Keratinocyte (primary cell): Measurements from ENCODE around the gene ST6GAL1. TPM values are rescaled to one million over a fixed set of nuclear protein-coding genes. Genes with fewer than 3 reads are reported as not detected.
A peak's percentile ranks its signal among the peaks of the same experiment; 100 is the strongest.

ENCODE experiments used
- DNase-seq: peaks from one replicate; pipeline ENCODE4 v3.0.0-alpha.2; 2011; ENCODE audit warnings: low read depth, missing footprints, low spot score
- FAIRE-seq: peaks from 2 replicates; lab custom pipeline; 2011; peaks lifted over from hg19 to GRCh38; lab: Jason Lieb, UNC
- H2AFZ ChIP-seq: 2 replicates; pipeline ENCODE4 v1.6.0; 2012; ENCODE audit warnings: low read length, control low read depth, inconsistent platforms; ENCODE audit not compliant: control insufficient read depth
- H3K27ac ChIP-seq: 2 replicates; pipeline ENCODE4 v1.5.1; 2011; ENCODE audit warnings: low read length; ENCODE audit not compliant: control insufficient read depth, insufficient read depth
- H3K27me3 ChIP-seq: 3 replicates; pipeline ENCODE4 v1.6.0; 2011; ENCODE audit warnings: low read length; ENCODE audit not compliant: control insufficient read depth, insufficient read depth; ENCODE audit errors: extremely low read depth
- H3K36me3 ChIP-seq, 2 experiments: 2 replicates in 1 of 2; 3 replicates in 1 of 2; pipeline ENCODE4 v1.5.1; 2011; ENCODE audit warnings: low read length in 2 of 2, mild to moderate bottlenecking in 1 of 2; ENCODE audit not compliant: control insufficient read depth in 2 of 2, insufficient read depth in 2 of 2; ENCODE audit errors: extremely low read depth in 1 of 2
- H3K4me1 ChIP-seq: 3 replicates; pipeline ENCODE4 v1.5.1; 2011; ENCODE audit warnings: low read length; ENCODE audit not compliant: control insufficient read depth, insufficient read depth; ENCODE audit errors: extremely low read depth
- H3K4me2 ChIP-seq: 3 replicates; pipeline ENCODE4 v1.6.0; 2011; ENCODE audit warnings: low read depth, low read length; ENCODE audit not compliant: control insufficient read depth, insufficient read depth; ENCODE audit errors: extremely low read depth
- H3K4me3 ChIP-seq, 3 experiments: fragments of 200-600 bp in 1 of 3; sonication (generic) in 1 of 3; 2 replicates in 2 of 3; 3 replicates in 1 of 3; pipeline ENCODE4 v1.5.1; 2011 to 2016; ENCODE audit warnings: low read length in 3 of 3, mild to moderate bottlenecking in 3 of 3, control low read depth in 2 of 3, inconsistent platforms in 1 of 3, low read depth in 1 of 3, mixed read lengths in 1 of 3, mixed run types in 1 of 3, moderate library complexity in 1 of 3; ENCODE audit not compliant: control insufficient read depth in 2 of 3, insufficient read depth in 2 of 3; ENCODE audit errors: extremely low read depth in 1 of 3
- H3K79me2 ChIP-seq: 2 replicates; pipeline ENCODE4 v1.6.0; 2012; ENCODE audit warnings: low read length; ENCODE audit not compliant: control insufficient read depth, insufficient read depth
- H3K9ac ChIP-seq: 3 replicates; pipeline ENCODE4 v1.6.0; 2011; ENCODE audit warnings: low read length; ENCODE audit not compliant: control insufficient read depth, insufficient read depth; ENCODE audit errors: extremely low read depth
- H3K9me1 ChIP-seq: 3 replicates; pipeline ENCODE4 v1.6.0; 2011; ENCODE audit warnings: low read length; ENCODE audit not compliant: control insufficient read depth, insufficient read depth; ENCODE audit errors: extremely low read depth
- H3K9me3 ChIP-seq: 2 replicates; pipeline ENCODE4 v1.5.1; 2012; ENCODE audit warnings: low read depth, low read length; ENCODE audit not compliant: control insufficient read depth
- H4K20me1 ChIP-seq: 3 replicates; pipeline ENCODE4 v1.6.0; 2011; ENCODE audit warnings: low read length; ENCODE audit not compliant: control insufficient read depth, insufficient read depth; ENCODE audit errors: extremely low read depth
- EZH2 ChIP-seq: IDR thresholded peaks from one replicate; pipeline ENCODE4 v1.6.1; 2012; ENCODE audit warnings: inconsistent platforms, mild to moderate bottlenecking, low read length, moderate library complexity
- dilution Hi-C: fragments of 300-500 bp; cut with MboI; formaldehyde crosslinking; loops from one replicate; pipeline ENCODE4 v1.7.0; 2020; ENCODE audit warnings: low sequenced_read_pairs; ENCODE audit not compliant: extremely low pct_ligation_motif_present
- polyA plus RNA-seq, 5 experiments: library from polyadenylated mRNA; depleted of rRNA in 3 of 5; stranded (reverse) in 3 of 5; stranded (forward) in 1 of 5; unstranded in 1 of 5; fragments of >200 nt; gene quantifications; 1 replicate in 1 of 5; 2 replicates in 3 of 5; 3 replicates in 1 of 5; pipeline versions ENCODE4 v1.2.1 to v1.2.3, GENCODE V29; 2011 to 2012; ENCODE audit warnings: missing spikeins in 2 of 5, low read depth in 1 of 5, low replicate concordance in 1 of 5
- TF ChIP-seq, protein P1 (sequence below), 3 experiments: IDR thresholded peaks in 1 of 3; conservative IDR thresholded peaks in 1 of 3; optimal IDR thresholded peaks in 1 of 3; 2 replicates in 2 of 3; 3 replicates in 1 of 3; pipeline versions ENCODE3 to v1.5.1; 2011; ENCODE audit warnings: low read length in 3 of 3, mild to moderate bottlenecking in 3 of 3, moderate library complexity in 2 of 3, control low read depth in 1 of 3, inconsistent platforms in 1 of 3; ENCODE audit not compliant: insufficient read depth in 2 of 3; ENCODE audit errors: extremely low read depth in 1 of 3

Gene ST6GAL1
- polyA plus RNA-seq, 1 donor (not counting 4 experiments of a cell fraction or from before 2014, with no cell fraction given) = 7.5 TPM

DNA sequence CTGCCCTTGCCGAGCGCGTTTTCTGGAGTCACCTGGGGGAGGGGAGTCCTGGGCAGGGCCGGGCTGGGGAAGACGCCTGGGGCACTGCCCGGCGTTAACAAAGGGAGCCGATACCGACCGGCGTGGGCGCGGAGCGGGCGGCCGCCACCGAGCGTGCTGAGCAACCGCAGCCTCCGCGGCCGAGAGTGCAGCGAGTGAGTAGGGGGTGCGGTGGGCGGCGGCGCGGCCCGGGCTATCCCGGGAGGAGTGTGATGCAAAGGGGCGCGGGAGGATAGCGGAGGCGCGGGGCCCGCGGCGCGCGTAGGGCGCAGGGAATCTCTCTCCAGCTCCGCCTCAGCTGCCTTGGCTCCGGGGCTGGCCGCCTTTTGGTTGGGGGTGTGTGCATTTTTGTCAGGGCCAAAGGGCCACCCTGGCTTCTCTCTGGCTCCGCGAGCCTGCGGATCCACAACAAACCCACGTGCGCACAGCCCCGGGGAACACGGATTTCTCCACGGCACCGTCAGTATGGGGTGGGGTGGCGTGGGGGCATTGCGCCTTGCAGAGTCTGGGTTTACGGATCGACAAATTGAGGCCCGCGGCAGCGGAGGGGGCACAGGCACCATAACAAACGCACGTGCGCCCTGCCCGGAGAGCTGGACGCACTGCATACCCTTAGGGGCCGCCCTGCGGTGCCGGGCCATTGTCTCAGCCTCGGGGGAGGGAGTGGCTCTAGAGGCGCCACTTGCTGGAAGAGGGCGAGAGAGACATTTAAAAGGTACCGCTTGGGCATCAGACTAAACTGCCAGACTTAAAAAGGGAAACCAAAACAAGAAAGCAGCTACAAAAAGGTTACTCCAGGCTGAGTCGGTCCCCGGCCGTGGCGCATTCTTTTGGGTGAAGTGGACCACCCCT lies 560 bp downstream of the ST6GAL1 start:
- Histone ChIP-seq H3K4me1 (peaks cover 19% of the 10 kb centered on the region), H3K9me1 (no peaks in the 10 kb centered on the region), H3K4me2 (peak overlapping the region; percentile 95), H3K9me3 (no peaks in the 10 kb centered on the region), H3K9ac (peak overlapping the region; percentile 70), H3K27ac (peak overlapping the region; percentile 18), H4K20me1 (no peaks in the 10 kb centered on the region), H2AFZ (peak overlapping the region; percentile 89), H3K27me3 (no peaks in the 10 kb centered on the region), H3K4me3 (peak overlapping the region; percentile 56 to 80 (median 62)), H3K79me2 (no peaks in the 10 kb centered on the region), H3K36me3 (no peaks in the 10 kb centered on the region)
- TF ChIP-seq, protein P1, sequence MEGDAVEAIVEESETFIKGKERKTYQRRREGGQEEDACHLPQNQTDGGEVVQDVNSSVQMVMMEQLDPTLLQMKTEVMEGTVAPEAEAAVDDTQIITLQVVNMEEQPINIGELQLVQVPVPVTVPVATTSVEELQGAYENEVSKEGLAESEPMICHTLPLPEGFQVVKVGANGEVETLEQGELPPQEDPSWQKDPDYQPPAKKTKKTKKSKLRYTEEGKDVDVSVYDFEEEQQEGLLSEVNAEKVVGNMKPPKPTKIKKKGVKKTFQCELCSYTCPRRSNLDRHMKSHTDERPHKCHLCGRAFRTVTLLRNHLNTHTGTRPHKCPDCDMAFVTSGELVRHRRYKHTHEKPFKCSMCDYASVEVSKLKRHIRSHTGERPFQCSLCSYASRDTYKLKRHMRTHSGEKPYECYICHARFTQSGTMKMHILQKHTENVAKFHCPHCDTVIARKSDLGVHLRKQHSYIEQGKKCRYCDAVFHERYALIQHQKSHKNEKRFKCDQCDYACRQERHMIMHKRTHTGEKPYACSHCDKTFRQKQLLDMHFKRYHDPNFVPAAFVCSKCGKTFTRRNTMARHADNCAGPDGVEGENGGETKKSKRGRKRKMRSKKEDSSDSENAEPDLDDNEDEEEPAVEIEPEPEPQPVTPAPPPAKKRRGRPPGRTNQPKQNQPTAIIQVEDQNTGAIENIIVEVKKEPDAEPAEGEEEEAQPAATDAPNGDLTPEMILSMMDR (optimal IDR thresholded peaks at IDR 0.05 in 1 of 3, IDR thresholded peaks at IDR 0.05 in 1 of 3, conservative IDR thresholded peaks at IDR 0.05 in 1 of 3; ENCODE audit: extremely low read depth in 1 of 3, insufficient read depth in 2 of 3, low read length in 3 of 3) = peak in 1 of 3 experiments; percentile 41
- no peak for TF ChIP-seq EZH2
- DNase-seq = no peak
- dilution Hi-C loops = no loop called here
- FAIRE-seq = no peak

DNA sequence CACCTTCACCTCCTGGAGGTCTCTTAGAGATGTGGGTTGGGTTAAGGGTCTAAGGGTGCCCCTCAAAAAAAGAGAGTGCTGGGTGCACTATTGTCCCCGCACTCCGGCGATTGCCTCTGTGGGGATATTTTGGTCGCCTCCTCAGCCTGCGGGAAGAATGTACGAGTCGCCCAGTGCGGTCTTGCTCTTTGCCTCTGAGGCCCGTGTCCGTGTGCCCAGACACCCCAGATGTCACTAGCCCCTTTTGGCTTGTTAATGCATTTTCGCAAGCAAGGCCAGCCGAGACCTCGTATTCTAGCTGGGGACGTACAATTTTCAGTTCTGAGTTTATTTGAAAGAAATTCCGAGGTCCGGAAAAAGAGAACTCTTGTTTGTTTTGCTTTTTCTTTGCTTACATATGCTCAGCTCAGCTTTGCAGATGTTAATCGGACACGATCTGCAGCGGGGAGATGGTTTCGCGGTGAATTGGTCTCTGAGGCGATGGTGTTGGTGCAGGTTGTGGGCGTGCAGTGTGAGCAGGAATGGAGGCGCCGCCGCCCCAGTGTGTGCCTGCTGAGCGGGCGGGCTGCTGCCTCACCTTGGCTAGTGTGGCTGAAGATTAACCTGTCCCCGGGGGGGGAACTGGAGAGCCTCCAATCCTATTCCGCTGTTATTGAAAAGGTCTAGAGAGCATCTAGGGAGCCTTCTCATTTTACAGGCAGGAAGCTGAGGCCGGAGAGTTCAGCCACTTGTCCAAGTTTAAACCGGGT lies 1.4 kb downstream of the ST6GAL1 start:
- no peak for FAIRE-seq
- Histone ChIP-seq H2AFZ (peak overlapping the region; percentile 89), H3K4me3 (peak overlapping the region; percentile 56 to 80 (median 62)), H3K4me1 (peaks cover 19% of the 10 kb centered on the region), H3K27me3 (no peaks in the 10 kb centered on the region), H3K27ac (no peak overlapping the region), H3K79me2 (no peaks in the 10 kb centered on the region), H3K9me3 (no peaks in the 10 kb centered on the region), H3K9me1 (no peaks in the 10 kb centered on the region), H3K4me2 (peak overlapping the region; percentile 95), H3K9ac (peak overlapping the region; percentile 70), H4K20me1 (no peaks in the 10 kb centered on the region), H3K36me3 (no peaks in the 10 kb centered on the region)
- no peak for DNase-seq
- dilution Hi-C loops = no loop called here
- TF ChIP-seq, protein P1 (optimal IDR thresholded peaks at IDR 0.05 in 1 of 3, IDR thresholded peaks at IDR 0.05 in 1 of 3, conservative IDR thresholded peaks at IDR 0.05 in 1 of 3; ENCODE audit: extremely low read depth in 1 of 3, insufficient read depth in 2 of 3, low read length in 3 of 3) = peak in 1 of 3 experiments; percentile 14
- TF ChIP-seq EZH2 = no peak
